Progenitor cell of endocrine pancreas (in vitro differentiated cells): ENCODE data around the gene TTC28. TPM values are rescaled to one million over a fixed set of nuclear protein-coding genes. Genes with fewer than 3 reads are reported as not detected.

ENCODE experiments used
- DNase-seq: peaks from one replicate; pipeline ENCODE4 v3.0.0; 2021; ENCODE audit warnings: low spot score; ENCODE audit not compliant: unreplicated experiment
- H3K27ac Mint-ChIP-seq: 2 replicates; pipeline ENCODE4 v1.8.0; 2021; ENCODE audit warnings: mild to moderate bottlenecking, moderate library complexity, mixed read lengths
- H3K27me3 Mint-ChIP-seq: 2 replicates; pipeline ENCODE4 v1.8.0; 2021; ENCODE audit warnings: mixed read lengths
- H3K36me3 Mint-ChIP-seq: 2 replicates; pipeline ENCODE4 v1.8.0; 2022; ENCODE audit warnings: mixed read lengths; ENCODE audit not compliant: insufficient read depth
- H3K4me1 Mint-ChIP-seq: 2 replicates; pipeline ENCODE4 v1.8.0; 2021; ENCODE audit warnings: low read depth, mixed read lengths
- H3K4me3 Mint-ChIP-seq: 2 replicates; pipeline ENCODE4 v1.8.0; 2021; ENCODE audit warnings: low read depth, mild to moderate bottlenecking, moderate library complexity, mixed read lengths
- H3K9me3 Mint-ChIP-seq: 2 replicates; pipeline ENCODE4 v1.8.0; 2021; ENCODE audit warnings: low read depth, mixed read lengths
- total RNA-seq: library from RNA; stranded (reverse); gene quantifications from 2 replicates; pipeline ENCODE4 v1.2.1, GENCODE V29; 2021
- TF ChIP-seq, protein P1 (sequence below): fragments of 200-600 bp; sonication (generic); IDR thresholded peaks from one replicate; pipeline ENCODE4 v1.5.0; 2021; ENCODE audit warnings: antibody characterized with exemption, mild to moderate bottlenecking; ENCODE audit not compliant: unreplicated experiment

The TTC28 gene
- total RNA-seq, 1 donor from 2014 or later: 35.2 TPM

DNA sequence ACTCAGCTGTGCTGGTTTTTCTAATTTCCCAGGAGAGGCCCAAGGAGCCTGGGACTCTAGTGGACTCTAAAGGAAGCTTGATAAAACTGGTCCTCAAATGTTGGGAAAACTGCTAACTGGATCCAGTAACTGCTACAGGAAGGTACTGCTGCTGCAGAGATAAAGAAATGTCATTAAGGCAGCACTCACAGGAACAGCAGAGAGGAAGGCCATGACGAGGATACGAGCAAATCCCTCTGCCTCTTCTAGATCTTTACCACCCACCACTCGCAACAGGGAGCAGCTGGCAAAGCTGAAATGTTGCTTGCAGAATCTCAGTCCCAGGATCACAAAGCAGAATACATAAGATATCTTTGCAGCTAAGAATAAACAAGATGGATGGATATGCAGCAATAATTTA lies 23.5 kb downstream of the TTC28 start:
- H3K4me1 Mint-ChIP-seq: peaks cover 8% of the 10 kb centered on the region
- no peaks in the 10 kb centered on the region for H3K27me3 Mint-ChIP-seq
- no peak overlapping the region for H3K27ac Mint-ChIP-seq
- H3K4me3 Mint-ChIP-seq: no peak overlapping the region
- no peaks in the 10 kb centered on the region for H3K9me3 Mint-ChIP-seq
- no peak for DNase-seq
- TF ChIP-seq, protein P1, sequence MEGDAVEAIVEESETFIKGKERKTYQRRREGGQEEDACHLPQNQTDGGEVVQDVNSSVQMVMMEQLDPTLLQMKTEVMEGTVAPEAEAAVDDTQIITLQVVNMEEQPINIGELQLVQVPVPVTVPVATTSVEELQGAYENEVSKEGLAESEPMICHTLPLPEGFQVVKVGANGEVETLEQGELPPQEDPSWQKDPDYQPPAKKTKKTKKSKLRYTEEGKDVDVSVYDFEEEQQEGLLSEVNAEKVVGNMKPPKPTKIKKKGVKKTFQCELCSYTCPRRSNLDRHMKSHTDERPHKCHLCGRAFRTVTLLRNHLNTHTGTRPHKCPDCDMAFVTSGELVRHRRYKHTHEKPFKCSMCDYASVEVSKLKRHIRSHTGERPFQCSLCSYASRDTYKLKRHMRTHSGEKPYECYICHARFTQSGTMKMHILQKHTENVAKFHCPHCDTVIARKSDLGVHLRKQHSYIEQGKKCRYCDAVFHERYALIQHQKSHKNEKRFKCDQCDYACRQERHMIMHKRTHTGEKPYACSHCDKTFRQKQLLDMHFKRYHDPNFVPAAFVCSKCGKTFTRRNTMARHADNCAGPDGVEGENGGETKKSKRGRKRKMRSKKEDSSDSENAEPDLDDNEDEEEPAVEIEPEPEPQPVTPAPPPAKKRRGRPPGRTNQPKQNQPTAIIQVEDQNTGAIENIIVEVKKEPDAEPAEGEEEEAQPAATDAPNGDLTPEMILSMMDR: no peak
- H3K36me3 Mint-ChIP-seq: peaks cover 10% of the 10 kb centered on the region

DNA sequence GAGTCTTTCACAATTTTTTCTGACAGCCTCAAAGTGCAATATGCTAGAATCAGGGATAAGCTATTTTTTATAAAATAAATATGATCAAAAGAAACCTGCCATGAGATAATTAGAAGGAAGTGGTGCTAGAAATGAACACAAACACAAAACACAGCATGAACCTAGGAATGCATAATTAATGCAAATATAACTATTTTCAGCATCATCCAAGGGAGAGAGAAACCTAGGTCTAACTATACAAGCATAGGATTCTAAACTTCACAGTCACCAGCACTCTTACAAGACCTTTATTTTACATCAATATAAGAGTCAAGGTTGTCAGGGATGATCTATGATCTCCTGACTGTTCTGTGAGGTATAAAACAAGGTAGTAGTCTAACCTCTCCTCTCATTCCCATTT lies 29.2 kb downstream of the TTC28 start:
- H3K4me1 Mint-ChIP-seq: peaks cover 3% of the 10 kb centered on the region
- TF ChIP-seq, protein P1: no peak
- H3K4me3 Mint-ChIP-seq: no peak overlapping the region
- peaks cover 10% of the 10 kb centered on the region for H3K36me3 Mint-ChIP-seq
- H3K27me3 Mint-ChIP-seq: no peaks in the 10 kb centered on the region
- H3K27ac Mint-ChIP-seq: no peak overlapping the region
- no peak for DNase-seq
- peaks cover 2% of the 10 kb centered on the region for H3K9me3 Mint-ChIP-seq

DNA sequence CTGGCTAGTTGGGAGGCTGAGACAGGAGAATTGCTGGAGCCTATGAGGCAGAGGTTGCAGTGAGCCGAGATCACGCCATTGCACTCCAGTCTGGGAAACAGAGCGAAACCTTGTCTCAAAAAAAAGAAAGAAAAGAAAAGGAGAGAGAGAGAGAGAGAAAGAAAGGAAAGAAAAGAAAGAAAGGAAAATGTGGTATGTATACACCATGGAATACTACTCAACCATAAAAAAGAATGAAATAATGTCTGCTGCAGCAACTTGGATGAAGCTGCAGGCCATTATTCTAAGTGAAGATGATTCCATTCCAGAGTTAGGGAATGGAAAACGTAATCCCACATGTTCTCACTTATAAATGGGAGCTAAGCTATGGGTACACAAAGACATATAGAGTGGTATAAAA lies 30.8 kb downstream of the TTC28 start:
- TF ChIP-seq, protein P1: no peak
- no peak for DNase-seq
- Mint-ChIP-seq H3K27ac (no peak overlapping the region), H3K4me1 (peaks cover 3% of the 10 kb centered on the region), H3K36me3 (peaks cover 8% of the 10 kb centered on the region), H3K27me3 (no peaks in the 10 kb centered on the region), H3K4me3 (no peak overlapping the region), H3K9me3 (peaks cover 2% of the 10 kb centered on the region)

DNA sequence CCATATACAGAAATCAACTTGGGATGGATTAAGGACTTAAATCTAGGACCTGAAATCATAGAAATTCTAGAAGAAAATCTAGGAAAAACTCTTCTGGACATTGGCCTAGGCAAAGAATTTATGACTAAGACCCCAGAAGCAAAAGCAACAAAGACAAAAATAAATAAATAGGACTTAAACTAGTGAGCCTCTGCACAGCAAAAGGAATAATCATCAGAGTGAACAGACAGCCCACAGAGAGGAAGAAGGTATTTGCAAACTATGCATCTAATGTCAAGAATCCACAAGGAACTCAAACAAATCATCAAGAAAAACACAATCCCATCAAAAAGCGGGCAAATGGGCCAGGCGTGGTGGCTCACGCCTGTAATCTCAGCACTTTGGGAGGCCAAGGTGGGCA lies 32.4 kb downstream of the TTC28 start:
- Mint-ChIP-seq H3K4me3 (no peak overlapping the region), H3K27me3 (no peaks in the 10 kb centered on the region), H3K9me3 (peaks cover 2% of the 10 kb centered on the region), H3K4me1 (peaks cover 9% of the 10 kb centered on the region), H3K27ac (no peak overlapping the region), H3K36me3 (peaks cover 2% of the 10 kb centered on the region)
- DNase-seq: no peak
- TF ChIP-seq, protein P1: no peak

DNA sequence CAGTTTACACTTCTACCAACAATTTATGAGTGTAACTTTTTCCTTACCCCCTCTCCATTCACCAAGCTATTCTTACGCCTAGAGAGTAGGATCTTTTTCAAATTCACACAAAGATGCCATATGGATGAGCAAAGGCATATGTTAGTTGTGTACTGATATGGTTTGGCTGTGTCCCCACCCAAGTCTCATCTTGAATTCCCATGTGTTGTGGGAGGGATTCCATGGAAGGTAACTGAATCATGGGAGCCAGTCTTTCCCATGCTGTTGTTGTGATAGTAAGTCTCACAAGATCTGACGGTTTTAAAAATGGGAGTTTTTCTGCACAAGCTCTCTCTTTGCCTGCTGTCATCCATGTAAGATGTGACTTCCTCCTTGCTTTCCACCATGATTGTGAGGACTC lies 40.3 kb downstream of the TTC28 start:
- no peak overlapping the region for H3K27ac Mint-ChIP-seq
- H3K36me3 Mint-ChIP-seq: peaks cover 3% of the 10 kb centered on the region
- no peak overlapping the region for H3K4me3 Mint-ChIP-seq

More for the DNA sequence above, 40.3 kb downstream of the TTC28 start:
- TF ChIP-seq, protein P1: no peak
- Mint-ChIP-seq H3K9me3 (peaks cover 3% of the 10 kb centered on the region), H3K27me3 (no peaks in the 10 kb centered on the region), H3K4me1 (peaks cover 5% of the 10 kb centered on the region)
- no peak for DNase-seq
